Activated naive CD4-positive, alpha-beta T cell treated with anti-CD3 and anti-CD28 coated beads for 36 hours (primary cell): ENCODE data around the gene RERE. TPM values are rescaled to one million over a fixed set of nuclear protein-coding genes. Genes with fewer than 3 reads are reported as not detected.
"Not testable (repeated sequence)": the region's sequence is repeated elsewhere in the genome, so short reads cannot be mapped to it uniquely, and the experiment has no call there.

Experiments used
- CTCF ChIA-PET: fragments of 350-600 bp; sonication (Branson Sonifier 250); formaldehyde crosslinking; loops from one replicate; lab custom pipeline; 2021; ENCODE audit warnings: antibody characterized with exemption; lab: Charles Lee
- DNase-seq: peaks from one replicate; pipeline ENCODE4 v3.0.0-alpha.2; 2020
- H3K27ac Mint-ChIP-seq: one replicate; pipeline ENCODE4 v1.8.0; 2021; ENCODE audit warnings: mild to moderate bottlenecking, mixed read lengths
- H3K27me3 Mint-ChIP-seq: one replicate; pipeline ENCODE4 v1.8.0; 2021; ENCODE audit warnings: low read depth, mixed read lengths
- H3K36me3 Mint-ChIP-seq: one replicate; pipeline ENCODE4 v1.8.0; 2021; ENCODE audit warnings: low read depth, mixed read lengths
- H3K4me1 Mint-ChIP-seq: one replicate; pipeline ENCODE4 v1.8.0; 2021; ENCODE audit warnings: low read depth, mixed read lengths
- H3K4me3 Mint-ChIP-seq: one replicate; pipeline ENCODE4 v1.8.0; 2021; ENCODE audit warnings: mild to moderate bottlenecking, moderate library complexity, mixed read lengths
- H3K9me3 Mint-ChIP-seq: one replicate; pipeline ENCODE4 v1.8.0; 2021; ENCODE audit warnings: mixed read lengths
- intact Hi-C: fragments of 100-400 bp; cut with micrococcal nuclease; formaldehyde crosslinking; loops from one replicate; pipeline ENCODE4 v1.15.1; 2023
- total RNA-seq, 2 experiments: library from RNA; stranded (reverse); gene quantifications; one replicate each; pipeline ENCODE4 v1.2.3, GENCODE V29; 2021

Gene RERE
- total RNA-seq, 2 experiments from 2014 or later, result 46.4 to 47.6 TPM

- no peaks in the 10 kb centered on the region for H3K9me3 Mint-ChIP-seq
- H3K4me1 Mint-ChIP-seq, result peaks cover 53% of the 10 kb centered on the region
- no peak overlapping the region for H3K27ac Mint-ChIP-seq
- peaks cover 1% of the 10 kb centered on the region for H3K36me3 Mint-ChIP-seq
- H3K4me3 Mint-ChIP-seq, result no peak overlapping the region
- intact Hi-C loops, result no loop called here
- CTCF ChIA-PET, result interaction anchor here (0.5 to 0.7 kb wide), 3 partner anchors 27 to 122 kb away, joined by 3 to 4 read pairs (median 4); no protein-coding TSS in a partner anchor
- no peaks in the 10 kb centered on the region for H3K27me3 Mint-ChIP-seq
- no peak for DNase-seq
Measured at GRCh38 chr1:8600336-8600735, 217.1 kb downstream of the RERE start.

GRCh38 chr1:8599646-8600212 lies 217.7 kb downstream of the RERE start:
- intact Hi-C loops, result no loop called here
- no peak overlapping the region for H3K27ac Mint-ChIP-seq
- CTCF ChIA-PET, result no interaction called here
- H3K4me3 Mint-ChIP-seq, result no peak overlapping the region
- peaks cover 48% of the 10 kb centered on the region for H3K4me1 Mint-ChIP-seq
- DNase-seq, result no peak
- no peaks in the 10 kb centered on the region for H3K9me3 Mint-ChIP-seq
- H3K27me3 Mint-ChIP-seq, result no peaks in the 10 kb centered on the region
- H3K36me3 Mint-ChIP-seq, result peaks cover 1% of the 10 kb centered on the region

- DNase-seq, result no peak
- Mint-ChIP-seq H3K36me3 (peaks cover 4% of the 10 kb centered on the region), H3K27me3 (no peaks in the 10 kb centered on the region), H3K9me3 (no peaks in the 10 kb centered on the region), H3K4me1 (peaks cover 39% of the 10 kb centered on the region), H3K4me3 (no peak overlapping the region), H3K27ac (no peak overlapping the region)
- CTCF ChIA-PET, result no interaction called here
- intact Hi-C loops, result no loop called here
Measured at GRCh38 chr1:8598783-8599182, 218.7 kb downstream of the RERE start.

GRCh38 chr1:8598060-8598724 lies 219.2 kb downstream of the RERE start:
- CTCF ChIA-PET, result interaction anchor here (1.1 kb wide), 1 partner anchor 250 kb away, joined by 4 read pairs; no protein-coding TSS in a partner anchor
- Mint-ChIP-seq H3K4me1 (peaks cover 33% of the 10 kb centered on the region), H3K4me3 (no peak overlapping the region), H3K27ac (no peak overlapping the region), H3K27me3 (no peaks in the 10 kb centered on the region), H3K36me3 (peaks cover 7% of the 10 kb centered on the region), H3K9me3 (peaks cover 4% of the 10 kb centered on the region)
- intact Hi-C loops, result no loop called here
- DNase-seq, result no peak

GRCh38 chr1:8597455-8597854 lies 220.0 kb downstream of the RERE start:
- Mint-ChIP-seq H3K36me3 (peaks cover 9% of the 10 kb centered on the region), H3K4me3 (no peak overlapping the region), H3K27me3 (no peaks in the 10 kb centered on the region), H3K9me3 (peaks cover 4% of the 10 kb centered on the region), H3K4me1 (peaks cover 26% of the 10 kb centered on the region), H3K27ac (no peak overlapping the region)
- intact Hi-C loops, result no loop called here
- DNase-seq, result no peak
- CTCF ChIA-PET, result interaction anchor here (1.1 kb wide), 1 partner anchor 251 kb away, joined by 4 read pairs; no protein-coding TSS in a partner anchor

GRCh38 chr1:8595941-8596340 lies 221.5 kb downstream of the RERE start:
- Mint-ChIP-seq H3K9me3 (peaks cover 4% of the 10 kb centered on the region), H3K4me3 (no peak overlapping the region), H3K27ac (no peak overlapping the region), H3K27me3 (no peaks in the 10 kb centered on the region), H3K36me3 (peaks cover 9% of the 10 kb centered on the region), H3K4me1 (peaks cover 27% of the 10 kb centered on the region)
- intact Hi-C loops, result no loop called here
- no peak for DNase-seq
- CTCF ChIA-PET, result interaction anchor here (0.6 to 1.3 kb wide), 3 partner anchors 25 to 131 kb away, joined by 3 to 4 read pairs (median 3); no protein-coding TSS in a partner anchor

- intact Hi-C loops, result no loop called here
- H3K4me1 Mint-ChIP-seq, result peaks cover 31% of the 10 kb centered on the region
- CTCF ChIA-PET, result interaction anchor here (1.1 to 1.3 kb wide), 2 partner anchors 24 to 33 kb away, joined by 3 to 4 read pairs; no protein-coding TSS in a partner anchor
- H3K27ac Mint-ChIP-seq, result no peak overlapping the region
- no peak overlapping the region for H3K4me3 Mint-ChIP-seq
- H3K36me3 Mint-ChIP-seq, result peaks cover 9% of the 10 kb centered on the region
- H3K27me3 Mint-ChIP-seq, result no peaks in the 10 kb centered on the region
- DNase-seq, result no peak
- H3K9me3 Mint-ChIP-seq, result peaks cover 4% of the 10 kb centered on the region
Measured at GRCh38 chr1:8595332-8595731, 222.1 kb downstream of the RERE start.

GRCh38 chr1:8593292-8593691 lies 224.1 kb downstream of the RERE start:
- intact Hi-C loops, H3K36me3 Mint-ChIP-seq, H3K27me3 Mint-ChIP-seq, DNase-seq, H3K27ac Mint-ChIP-seq, H3K4me3 Mint-ChIP-seq, H3K9me3 Mint-ChIP-seq: not testable (repeated sequence)
- peaks cover 29% of the 10 kb centered on the region for H3K4me1 Mint-ChIP-seq
- CTCF ChIA-PET, result interaction anchor here (1.0 to 1.4 kb wide), 2 partner anchors 9 to 78 kb away, joined by 3 read pairs; no protein-coding TSS in a partner anchor

GRCh38 chr1:8591569-8591968 lies 225.9 kb downstream of the RERE start:
- peaks cover 4% of the 10 kb centered on the region for H3K9me3 Mint-ChIP-seq
- H3K4me3 Mint-ChIP-seq, result no peak overlapping the region
- no peaks in the 10 kb centered on the region for H3K27me3 Mint-ChIP-seq
- CTCF ChIA-PET, result no interaction called here
- no peak overlapping the region for H3K27ac Mint-ChIP-seq
- no peak for DNase-seq
- intact Hi-C loops, result no loop called here
- H3K4me1 Mint-ChIP-seq, result peaks cover 41% of the 10 kb centered on the region
- peaks cover 9% of the 10 kb centered on the region for H3K36me3 Mint-ChIP-seq

- H3K4me3 Mint-ChIP-seq, result no peak overlapping the region
Measured at GRCh38 chr1:8590721-8591351, 226.6 kb downstream of the RERE start.

GRCh38 chr1:8589571-8589970 lies 227.9 kb downstream of the RERE start:
- H3K4me1 Mint-ChIP-seq, result peaks cover 34% of the 10 kb centered on the region
- peaks cover 4% of the 10 kb centered on the region for H3K9me3 Mint-ChIP-seq
- intact Hi-C loops, result no loop called here
- no peak overlapping the region for H3K27ac Mint-ChIP-seq
- H3K27me3 Mint-ChIP-seq, result no peaks in the 10 kb centered on the region
- CTCF ChIA-PET, result no interaction called here
- H3K4me3 Mint-ChIP-seq, result no peak overlapping the region
- DNase-seq, result no peak
- H3K36me3 Mint-ChIP-seq, result peaks cover 9% of the 10 kb centered on the region

More at GRCh38 chr1:8590721-8591351, 226.6 kb downstream of the RERE start:
- Mint-ChIP-seq H3K9me3 (peaks cover 4% of the 10 kb centered on the region), H3K27me3 (no peaks in the 10 kb centered on the region), H3K27ac (no peak overlapping the region), H3K36me3 (peaks cover 9% of the 10 kb centered on the region), H3K4me1 (peaks cover 35% of the 10 kb centered on the region)
- CTCF ChIA-PET, result no interaction called here
- intact Hi-C loops, result no loop called here
- DNase-seq, result peak; percentile 27

GRCh38 chr1:8587784-8588183 lies 229.7 kb downstream of the RERE start:
- Mint-ChIP-seq H3K27me3 (no peaks in the 10 kb centered on the region), H3K27ac (no peak overlapping the region), H3K4me1 (peaks cover 34% of the 10 kb centered on the region), H3K9me3 (no peaks in the 10 kb centered on the region), H3K4me3 (no peak overlapping the region), H3K36me3 (peaks cover 1% of the 10 kb centered on the region)
- CTCF ChIA-PET, result interaction anchor here (1.2 kb wide), 1 partner anchor 16 kb away, joined by 3 read pairs; no protein-coding TSS in a partner anchor
- no peak for DNase-seq
- intact Hi-C loops, result no loop called here
